Measurements from ENCODE around the gene HOXA7. TPM values are rescaled to one million over a fixed set of nuclear protein-coding genes. Genes with fewer than 3 reads are reported as not detected.
A peak's percentile ranks its signal among the peaks of the same experiment; 100 is the strongest.

The HOXA7 gene
- total and polyA plus RNA-seq, 2 experiments from 2014 or later, result 6.6 to 15.8 TPM

GRCh38 chr7:27128776-27129728, 27.4 kb downstream of the HOXA7 start:
- peaks cover 14% of the 10 kb centered on the region for H3K4me1 ChIP-seq (ENCODE audit: insufficient read depth)
- in situ Hi-C loops (cut with MboI), result no loop called here
- peak overlapping the region; percentile 73 for H2AFZ ChIP-seq
- H3K9ac ChIP-seq, result peak overlapping the region; percentile 89
- no peak overlapping the region for H3K27ac ChIP-seq
- no peak for DNase-seq
- peaks cover 48% of the 10 kb centered on the region for H3K79me2 ChIP-seq (ENCODE audit: insufficient read depth)
- H3F3A ChIP-seq (ENCODE audit: insufficient read depth), result peaks cover 22% of the 10 kb centered on the region
- WGBS, 2 experiments (ENCODE audit: low coverage in 1 of 2, low lambda C conversion rate in 2 of 2, missing lambda C conversion rate in 2 of 2), result 90 to 91% methylated on average over 28 of the region's 28 CpGs
- peak overlapping the region; percentile 78 for H3K4me3 ChIP-seq
- no peaks in the 10 kb centered on the region for H3K9me2 ChIP-seq (ENCODE audit: insufficient read depth)
- H4K20me1 ChIP-seq (ENCODE audit: insufficient read depth), result no peaks in the 10 kb centered on the region
- no peaks in the 10 kb centered on the region for H3K27me3 ChIP-seq (replicated peaks; ENCODE audit: insufficient read depth)
- H3K36me3 ChIP-seq (ENCODE audit: low read depth), result no peaks in the 10 kb centered on the region
- no peaks in the 10 kb centered on the region for H3K9me3 ChIP-seq (ENCODE audit: low read depth)
- peak overlapping the region; percentile 78 for H3K4me2 ChIP-seq (ENCODE audit: unreplicated experiment)
- TF ChIP-seq EZH2phosphoT487 (IDR thresholded peaks at IDR 0.05; ENCODE audit: insufficient read depth, low read depth) (no peak), EZH2 (IDR thresholded peaks at IDR 0.05; ENCODE audit: insufficient read depth, poor library complexity, severe bottlenecking) (no peak)

GRCh38 chr7:27128034-27128433, 28.4 kb downstream of the HOXA7 start:
- Histone ChIP-seq H3K9ac (no peak overlapping the region), H3K79me2 (ENCODE audit: insufficient read depth) (peaks cover 38% of the 10 kb centered on the region), H3K9me3 (ENCODE audit: low read depth) (no peaks in the 10 kb centered on the region), H3K4me2 (ENCODE audit: unreplicated experiment) (no peak overlapping the region), H2AFZ (no peak overlapping the region), H3K27ac (no peak overlapping the region), H4K20me1 (ENCODE audit: insufficient read depth) (no peaks in the 10 kb centered on the region), H3K4me1 (ENCODE audit: insufficient read depth) (peaks cover 9% of the 10 kb centered on the region), H3K4me3 (no peak overlapping the region), H3K27me3 (replicated peaks; ENCODE audit: insufficient read depth) (no peaks in the 10 kb centered on the region), H3F3A (ENCODE audit: insufficient read depth) (peaks cover 11% of the 10 kb centered on the region; the same call in 1 of the 2 replicates), H3K36me3 (ENCODE audit: low read depth) (no peaks in the 10 kb centered on the region), H3K9me2 (ENCODE audit: insufficient read depth) (no peaks in the 10 kb centered on the region)
- TF ChIP-seq EZH2 (IDR thresholded peaks at IDR 0.05; ENCODE audit: insufficient read depth, poor library complexity, severe bottlenecking), result no peak
- no peak for TF ChIP-seq EZH2phosphoT487 (IDR thresholded peaks at IDR 0.05; ENCODE audit: insufficient read depth, low read depth)
- 72 to 73% methylated on average over 2 of the region's 2 CpGs for WGBS, 2 experiments (ENCODE audit: low coverage in 1 of 2, low lambda C conversion rate in 2 of 2, missing lambda C conversion rate in 2 of 2)
- in situ Hi-C loops (cut with MboI), result no loop called here
- no peak for DNase-seq

GRCh38 chr7:27126596-27127327, 29.7 kb downstream of the HOXA7 start:
- H3K27ac ChIP-seq, result no peak overlapping the region
- H4K20me1 ChIP-seq (ENCODE audit: insufficient read depth), result no peaks in the 10 kb centered on the region
- H3K4me1 ChIP-seq (ENCODE audit: insufficient read depth), result peaks cover 5% of the 10 kb centered on the region
- WGBS, 2 experiments (ENCODE audit: low coverage in 1 of 2, low lambda C conversion rate in 2 of 2, missing lambda C conversion rate in 2 of 2), result 77 to 85% methylated on average over 3 of the region's 3 CpGs
- H3K9me2 ChIP-seq (ENCODE audit: insufficient read depth), result no peaks in the 10 kb centered on the region
- H2AFZ ChIP-seq, result no peak overlapping the region
- DNase-seq, result no peak
- TF ChIP-seq EZH2phosphoT487 (IDR thresholded peaks at IDR 0.05; ENCODE audit: insufficient read depth, low read depth) (no peak), EZH2 (IDR thresholded peaks at IDR 0.05; ENCODE audit: insufficient read depth, poor library complexity, severe bottlenecking) (no peak)
- H3K27me3 ChIP-seq (replicated peaks; ENCODE audit: insufficient read depth), result no peaks in the 10 kb centered on the region
- H3K4me3 ChIP-seq, result no peak overlapping the region
- in situ Hi-C loops (cut with MboI), result no loop called here
- H3K9me3 ChIP-seq (ENCODE audit: low read depth), result no peaks in the 10 kb centered on the region
- H3F3A ChIP-seq (ENCODE audit: insufficient read depth), result peaks cover 2% of the 10 kb centered on the region; the same call in 1 of the 2 replicates
- H3K9ac ChIP-seq, result no peak overlapping the region
- no peak overlapping the region for H3K4me2 ChIP-seq (ENCODE audit: unreplicated experiment)
- H3K36me3 ChIP-seq (ENCODE audit: low read depth), result no peaks in the 10 kb centered on the region
- H3K79me2 ChIP-seq (ENCODE audit: insufficient read depth), result peaks cover 26% of the 10 kb centered on the region

- peaks cover 18% of the 10 kb centered on the region for H3K79me2 ChIP-seq (ENCODE audit: insufficient read depth)
- no peaks in the 10 kb centered on the region for H3K9me2 ChIP-seq (ENCODE audit: insufficient read depth)
- H3K27ac ChIP-seq, result no peak overlapping the region
- H3K27me3 ChIP-seq (replicated peaks; ENCODE audit: insufficient read depth), result no peaks in the 10 kb centered on the region
- no peaks in the 10 kb centered on the region for H3K36me3 ChIP-seq (ENCODE audit: low read depth)
- H3K9me3 ChIP-seq (ENCODE audit: low read depth), result no peaks in the 10 kb centered on the region
- H3K4me3 ChIP-seq, result no peak overlapping the region
- H3K4me2 ChIP-seq (ENCODE audit: unreplicated experiment), result no peak overlapping the region
- H2AFZ ChIP-seq, result no peak overlapping the region
- no peak overlapping the region for H3K9ac ChIP-seq
- H3F3A ChIP-seq (ENCODE audit: insufficient read depth), result no peaks in the 10 kb centered on the region
- H4K20me1 ChIP-seq (ENCODE audit: insufficient read depth), result no peaks in the 10 kb centered on the region
- in situ Hi-C loops (cut with MboI), result no loop called here
- no peaks in the 10 kb centered on the region for H3K4me1 ChIP-seq (ENCODE audit: insufficient read depth)
- TF ChIP-seq EZH2phosphoT487 (IDR thresholded peaks at IDR 0.05; ENCODE audit: insufficient read depth, low read depth) (no peak), EZH2 (IDR thresholded peaks at IDR 0.05; ENCODE audit: insufficient read depth, poor library complexity, severe bottlenecking) (no peak)
- no peak for DNase-seq
- 75 to 76% methylated on average over 5 of the region's 5 CpGs for WGBS, 2 experiments (ENCODE audit: low coverage in 1 of 2, low lambda C conversion rate in 2 of 2, missing lambda C conversion rate in 2 of 2)
These were observed 30.5 kb downstream of the HOXA7 start for GRCh38 chr7:27125986-27126394.
